HepG2 (cell line): ENCODE measurements around the gene SLC50A1. TPM values are rescaled to one million over a fixed set of nuclear protein-coding genes. Genes with fewer than 3 reads are reported as not detected.

ENCODE experiments used
- FIP1L1 ChIP-seq: fragments of 200-400 bp; formaldehyde crosslinking; IDR thresholded peaks from 2 replicates; pipeline ENCODE4 v1.6.1; 2018; ENCODE audit warnings: low read depth, mild to moderate bottlenecking, low read length, moderate library complexity, borderline replicate concordance; ENCODE audit not compliant: insufficient read depth
- FOXK2 ChIP-seq: fragments of 450-650 bp; IDR thresholded peaks from 2 replicates; pipeline ENCODE4 v1.6.1; 2016
- FOXO1 ChIP-seq: sonication (generic); formaldehyde crosslinking; IDR thresholded peaks from 2 replicates; pipeline ENCODE4 v1.4.0; 2020; ENCODE audit warnings: missing genetic modification reagents
- FOXP4 ChIP-seq: sonication (generic); formaldehyde crosslinking; IDR thresholded peaks from 2 replicates; pipeline ENCODE4 v1.4.0; 2020; ENCODE audit warnings: missing genetic modification reagents
- KAT8 ChIP-seq: IDR thresholded peaks from 2 replicates; pipeline ENCODE4 v1.6.1; 2016; ENCODE audit warnings: missing genetic modification reagents, missing compliant biosample characterization
- MEF2D ChIP-seq: sonication (generic); formaldehyde crosslinking; IDR thresholded peaks from 2 replicates; pipeline ENCODE4 v1.5.1; 2020; ENCODE audit warnings: mild to moderate bottlenecking, missing genetic modification reagents
- MYC ChIP-seq: sonication (generic); formaldehyde crosslinking; IDR thresholded peaks from 2 replicates; pipeline ENCODE4 v1.9.0; 2021; ENCODE audit warnings: missing genetic modification reagents, borderline replicate concordance
- NCOA5 ChIP-seq: sonication (generic); formaldehyde crosslinking; IDR thresholded peaks from 2 replicates; pipeline ENCODE4 v1.4.0; 2020; ENCODE audit warnings: missing genetic modification reagents
- RAD21 ChIP-seq: fragments of 450-650 bp; formaldehyde crosslinking; IDR thresholded peaks from 2 replicates; pipeline ENCODE4 v1.5.0; 2020; ENCODE audit warnings: mild to moderate bottlenecking
- SP4 ChIP-seq: sonication (generic); formaldehyde crosslinking; IDR thresholded peaks from 2 replicates; pipeline ENCODE4 v1.8.1; 2023; ENCODE audit warnings: mild to moderate bottlenecking, missing genetic modification reagents
- TSC22D2 ChIP-seq: sonication (generic); formaldehyde crosslinking; IDR thresholded peaks from 2 replicates; pipeline ENCODE4 v1.5.1; 2020; ENCODE audit warnings: missing genetic modification reagents, mild to moderate bottlenecking, borderline replicate concordance
- XBP1 ChIP-seq: sonication (generic); formaldehyde crosslinking; IDR thresholded peaks from 2 replicates; pipeline ENCODE4 v1.5.0; 2020; ENCODE audit warnings: missing genetic modification reagents
- ZBTB8A ChIP-seq: sonication (generic); formaldehyde crosslinking; IDR thresholded peaks from 2 replicates; pipeline ENCODE4 v1.4.0; 2020; ENCODE audit warnings: mild to moderate bottlenecking, low read depth, missing genetic modification reagents, borderline replicate concordance
- ZFP36 ChIP-seq: fragments of 150-350 bp; IDR thresholded peaks from 2 replicates; pipeline ENCODE4 v1.6.1; 2018; ENCODE audit warnings: borderline replicate concordance, low read length, low read depth; ENCODE audit not compliant: partially characterized antibody
- ZNF564 ChIP-seq: sonication (generic); formaldehyde crosslinking; IDR thresholded peaks from 2 replicates; pipeline ENCODE4 v1.8.1; 2023; ENCODE audit warnings: mild to moderate bottlenecking, missing genetic modification reagents
- ZNF646 ChIP-seq: sonication (generic); formaldehyde crosslinking; IDR thresholded peaks from 2 replicates; pipeline ENCODE4 v1.9.0; 2021; ENCODE audit warnings: mild to moderate bottlenecking, missing genetic modification reagents
- polyA plus RNA-seq, 8 experiments: library from polyadenylated mRNA; depleted of rRNA in 3 of 8; stranded (reverse) in 7 of 8; unstranded in 1 of 8; fragments of >200 nt; fragmentation: Illumina TruSeq in 4 of 8; extraction: Trizol in 4 of 8; gene quantifications; 2 replicates each; pipeline versions ENCODE4 v1.2.1 to v1.2.3, GENCODE V29; 2011 to 2016; ENCODE audit warnings: low read depth in 4 of 8, missing spikeins in 1 of 8, mixed read lengths in 1 of 8; ENCODE audit not compliant: insufficient read depth in 1 of 8
- total RNA-seq, 5 experiments: library from RNA; depleted of rRNA; stranded (reverse); fragments of >200 nt; fragmentation: Illumina TruSeq; extraction: Trizol; gene quantifications; 2 replicates each; pipeline ENCODE4 v1.2.3, GENCODE V29; 2016; ENCODE audit warnings: low read depth in 1 of 5
- TF ChIP-seq, protein P1 (sequence below): sonication (generic); formaldehyde crosslinking; IDR thresholded peaks from 2 replicates; pipeline ENCODE4 v1.4.0; 2020; ENCODE audit warnings: mild to moderate bottlenecking, missing genetic modification reagents

Gene SLC50A1
- total and polyA plus RNA-seq, 2 of the 13 experiments (the other 11 are each of a cell fraction or from before 2014, with no cell fraction given) = 22.5 to 46.8 TPM

DNA sequence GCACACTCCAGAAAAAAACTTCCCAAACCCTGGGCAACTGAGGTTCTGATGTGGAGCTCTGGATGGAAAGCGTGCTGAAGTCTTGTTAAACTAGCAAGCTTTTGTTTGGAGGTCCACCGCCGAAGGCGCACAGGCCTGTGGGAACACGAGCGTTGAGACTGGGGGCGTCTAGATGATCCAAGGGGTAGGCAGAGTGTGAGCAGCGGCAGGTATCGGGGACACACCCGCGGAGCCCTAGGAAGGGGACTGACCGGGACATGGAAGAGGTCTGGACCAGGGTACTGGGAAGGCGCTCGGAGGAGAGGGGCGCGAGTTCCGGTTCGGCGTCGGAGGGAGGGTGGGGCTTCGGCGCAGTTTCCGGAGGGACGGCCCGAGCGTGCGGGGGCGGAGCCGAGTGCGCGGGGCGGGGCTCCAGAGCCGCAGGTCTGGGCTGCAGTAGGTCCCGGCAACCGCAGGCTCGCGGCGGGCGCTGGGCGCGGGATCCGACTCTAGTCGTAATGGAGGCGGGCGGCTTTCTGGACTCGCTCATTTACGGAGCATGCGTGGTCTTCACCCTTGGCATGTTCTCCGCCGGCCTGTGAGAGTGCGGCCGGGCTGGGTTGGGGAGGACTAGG is at the start of gene SLC50A1 (continued):
- no peak for TF ChIP-seq ZFP36
- TF ChIP-seq RAD21 = peak; percentile 48; the same call in 1 of the 2 replicates
- TF ChIP-seq, protein P1, sequence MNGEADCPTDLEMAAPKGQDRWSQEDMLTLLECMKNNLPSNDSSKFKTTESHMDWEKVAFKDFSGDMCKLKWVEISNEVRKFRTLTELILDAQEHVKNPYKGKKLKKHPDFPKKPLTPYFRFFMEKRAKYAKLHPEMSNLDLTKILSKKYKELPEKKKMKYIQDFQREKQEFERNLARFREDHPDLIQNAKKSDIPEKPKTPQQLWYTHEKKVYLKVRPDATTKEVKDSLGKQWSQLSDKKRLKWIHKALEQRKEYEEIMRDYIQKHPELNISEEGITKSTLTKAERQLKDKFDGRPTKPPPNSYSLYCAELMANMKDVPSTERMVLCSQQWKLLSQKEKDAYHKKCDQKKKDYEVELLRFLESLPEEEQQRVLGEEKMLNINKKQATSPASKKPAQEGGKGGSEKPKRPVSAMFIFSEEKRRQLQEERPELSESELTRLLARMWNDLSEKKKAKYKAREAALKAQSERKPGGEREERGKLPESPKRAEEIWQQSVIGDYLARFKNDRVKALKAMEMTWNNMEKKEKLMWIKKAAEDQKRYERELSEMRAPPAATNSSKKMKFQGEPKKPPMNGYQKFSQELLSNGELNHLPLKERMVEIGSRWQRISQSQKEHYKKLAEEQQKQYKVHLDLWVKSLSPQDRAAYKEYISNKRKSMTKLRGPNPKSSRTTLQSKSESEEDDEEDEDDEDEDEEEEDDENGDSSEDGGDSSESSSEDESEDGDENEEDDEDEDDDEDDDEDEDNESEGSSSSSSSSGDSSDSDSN (CRISPR knock-in tag) = 0 out of 2 replicates have a peak, but pooled peaks have one; percentile 32
- peak; percentile 52 for TF ChIP-seq MEF2D (CRISPR knock-in tag)
- no peak for TF ChIP-seq ZNF564 (CRISPR knock-in tag)
- TF ChIP-seq FOXO1 = peak; percentile 22; the same call in 1 of the 2 replicates
- TF ChIP-seq SP4 (CRISPR knock-in tag) = peak; percentile 80
- TF ChIP-seq TSC22D2 (CRISPR knock-in tag) = no peak
- no peak for TF ChIP-seq ZNF646 (CRISPR knock-in tag)
- peak; percentile 87; the same call in 1 of the 2 replicates for TF ChIP-seq FIP1L1
- TF ChIP-seq XBP1 (CRISPR knock-in tag) = peak; percentile 8
- TF ChIP-seq ZBTB8A (CRISPR knock-in tag) = no peak
- TF ChIP-seq NCOA5 = no peak
- peak; percentile 79 for TF ChIP-seq KAT8 (CRISPR knock-in tag)
- TF ChIP-seq MYC (CRISPR knock-in tag) = peak; percentile 24
- no peak; the same call in 1 of the 2 replicates for TF ChIP-seq FOXP4
- TF ChIP-seq FOXK2 = no peak
